Non-pigmented ciliary epithelial cell (primary cell): ENCODE measurements around the gene LIN52.

Experiments
- DNase-seq: peaks from one replicate; pipeline ENCODE4 v3.0.0-alpha.2; 2010; ENCODE audit warnings: low read depth

LIN52 gene

DNA sequence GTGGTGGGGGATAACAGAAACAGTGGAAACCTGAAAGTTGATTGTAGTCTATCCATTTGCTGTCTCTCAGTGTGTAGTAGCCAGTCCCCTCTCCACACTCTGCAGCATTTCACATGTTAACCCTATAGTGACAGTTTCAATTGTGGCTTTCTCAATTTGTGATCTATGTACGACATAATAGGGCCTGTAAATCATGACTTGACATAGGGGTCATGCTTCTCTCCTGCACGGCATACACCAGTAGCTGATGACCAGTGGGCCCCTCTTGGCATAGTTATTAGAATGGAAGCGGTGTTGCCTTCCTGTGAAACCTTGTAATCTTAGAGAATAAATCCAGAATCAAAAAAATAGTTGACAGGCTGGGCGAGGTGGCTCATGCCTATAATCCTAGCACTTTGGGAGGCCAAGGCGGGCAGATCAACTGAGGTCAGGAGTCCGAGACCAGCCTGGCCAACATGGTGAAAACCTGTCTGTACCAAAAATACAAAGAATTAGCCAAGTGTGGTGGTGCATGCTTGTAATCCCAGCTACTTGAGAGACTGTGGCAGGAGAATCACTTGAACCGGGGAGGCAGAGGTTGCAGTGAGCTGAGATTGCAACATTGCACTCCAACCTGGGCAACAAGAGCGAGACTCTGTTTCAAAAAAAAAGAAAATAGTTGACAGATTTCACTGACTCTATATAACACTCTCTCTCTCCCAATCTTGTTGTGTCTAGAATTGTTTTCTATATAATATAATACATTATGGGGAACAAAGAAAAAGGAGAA lies 109.9 kb downstream of the LIN52 start:
- no peak for DNase-seq

DNA sequence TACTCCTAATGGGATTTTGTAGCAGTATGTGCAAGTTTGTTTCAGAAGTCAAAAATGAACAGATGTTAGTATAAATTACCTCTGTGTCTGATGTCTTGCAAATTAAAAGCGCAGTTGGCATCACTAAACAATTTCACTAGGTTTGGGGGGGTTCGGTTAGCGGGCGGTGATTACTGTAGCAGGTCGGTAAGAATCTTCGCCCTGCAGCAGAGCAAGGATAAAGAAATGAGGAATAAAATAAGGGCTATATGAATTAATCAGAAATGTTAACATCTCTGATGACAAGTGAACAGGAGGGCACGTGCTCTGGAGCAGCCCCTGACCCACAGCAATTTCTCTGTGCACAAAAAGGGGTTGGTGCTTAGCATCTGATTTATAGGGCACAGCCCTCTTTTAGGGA lies 110.9 kb downstream of the LIN52 start:
- no peak for DNase-seq

DNA sequence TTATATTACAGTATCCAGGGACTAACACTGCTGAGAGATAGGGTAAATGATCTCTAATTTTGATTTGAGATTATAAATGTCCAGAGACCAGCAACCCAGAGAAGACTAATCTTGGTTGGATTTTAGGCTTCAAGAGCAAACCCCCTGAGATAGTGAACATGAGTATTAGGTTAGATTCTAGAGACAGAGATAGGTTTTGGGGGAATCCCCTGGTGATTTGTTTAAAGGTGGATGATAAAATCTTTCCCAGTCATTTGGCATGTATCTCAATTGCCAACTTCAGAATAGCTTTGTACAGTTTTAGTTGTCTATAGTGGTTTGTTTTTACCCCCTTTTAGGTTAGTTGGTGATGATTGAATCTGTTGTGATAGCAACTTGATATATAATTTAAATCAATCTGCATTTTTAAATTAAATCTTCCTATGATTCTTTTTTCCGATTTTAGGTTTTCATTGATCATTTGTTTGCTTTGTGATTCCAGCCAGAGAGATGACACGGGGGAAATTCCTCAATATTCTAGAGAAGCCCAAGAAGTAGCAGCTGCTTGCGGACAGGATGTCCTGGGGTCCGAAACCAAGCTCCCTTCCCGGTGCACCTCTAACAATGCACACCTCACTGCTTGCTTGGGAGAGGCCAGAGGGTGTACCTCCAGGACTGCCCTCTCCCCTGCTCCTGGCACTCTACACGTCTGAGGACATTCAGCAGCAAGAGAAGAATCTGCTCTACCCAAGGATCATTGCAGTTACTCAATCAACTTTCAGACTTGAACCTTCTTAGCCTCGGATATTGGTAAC lies 113.9 kb downstream of the LIN52 start:
- no peak for DNase-seq

DNA sequence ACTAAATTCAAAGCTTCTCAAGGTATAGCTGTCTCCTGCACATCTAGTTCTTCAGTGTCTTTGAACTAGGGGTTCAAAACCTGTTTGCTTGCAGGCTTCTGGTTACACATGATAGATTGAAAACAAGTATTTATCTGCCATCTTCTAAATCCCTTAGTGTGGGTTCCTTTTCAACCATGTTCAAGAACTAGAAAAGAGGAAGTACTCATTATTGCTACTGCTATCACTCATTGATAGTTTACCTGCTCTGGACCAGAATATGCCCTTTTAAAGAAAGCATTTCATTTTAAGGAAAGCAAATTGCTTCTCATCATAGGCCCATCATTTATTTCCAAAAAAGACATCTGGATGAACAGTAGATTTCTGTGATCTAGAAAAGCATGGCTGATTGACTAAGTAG lies 117.4 kb downstream of the LIN52 start:
- no peak for DNase-seq

DNA sequence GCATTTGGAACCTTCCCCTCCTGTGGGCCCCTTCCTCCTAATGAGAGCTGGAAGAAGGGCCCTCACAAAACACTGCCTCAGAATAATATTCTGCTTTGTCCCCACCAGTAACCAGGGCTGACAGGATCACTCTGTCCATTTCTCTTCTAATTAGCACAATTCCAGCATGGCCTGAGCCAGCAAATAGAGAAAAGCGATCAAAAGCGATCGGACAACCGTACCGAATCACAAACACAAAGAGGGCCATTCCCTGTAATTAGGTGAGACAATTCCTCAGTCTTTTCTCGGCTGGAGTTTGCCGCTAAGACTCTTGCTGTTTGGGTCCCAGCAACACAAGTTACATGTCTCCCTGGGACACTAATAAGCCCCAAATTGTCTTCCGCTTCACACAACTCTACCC lies 118.9 kb downstream of the LIN52 start:
- DNase-seq = no peak

DNA sequence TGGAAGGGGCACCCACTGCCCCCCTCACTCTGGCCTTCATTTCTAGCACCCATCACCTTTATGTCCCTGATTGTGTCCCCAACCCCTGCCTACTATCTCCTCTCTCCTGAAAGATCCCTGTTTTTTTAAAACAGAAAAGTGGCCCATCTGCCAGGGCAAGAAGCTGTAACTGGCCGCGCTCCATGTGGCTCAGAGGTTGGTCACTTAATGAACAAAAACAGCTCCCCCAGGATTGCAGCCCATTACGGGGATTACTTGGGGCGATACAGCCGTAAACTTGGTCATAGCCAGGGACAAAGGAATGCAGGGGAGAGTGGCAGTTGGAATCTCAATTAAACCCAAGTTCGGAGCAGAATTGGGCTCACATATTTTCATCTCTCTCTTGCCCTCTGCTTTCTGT lies 119.7 kb downstream of the LIN52 start:
- DNase-seq = no peak

DNA sequence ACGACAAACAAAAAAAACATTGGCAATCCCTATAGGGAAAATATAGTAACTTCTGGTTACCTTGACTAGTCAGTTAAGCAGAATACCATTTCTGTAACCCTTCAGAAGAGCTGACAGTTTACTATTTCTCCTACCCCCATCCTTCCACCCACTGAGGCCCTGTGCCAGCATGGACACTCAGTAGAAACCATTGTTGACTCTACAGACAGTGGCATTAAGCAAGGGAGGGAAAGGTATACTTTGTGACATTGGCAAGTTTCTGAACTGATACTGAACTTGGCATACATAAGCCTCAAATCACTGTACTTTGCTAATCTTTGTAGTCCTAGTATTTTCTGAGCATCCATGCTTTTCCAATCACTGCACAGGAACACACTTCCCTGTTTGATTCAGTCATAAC lies 121.1 kb downstream of the LIN52 start:
- DNase-seq = no peak

DNA sequence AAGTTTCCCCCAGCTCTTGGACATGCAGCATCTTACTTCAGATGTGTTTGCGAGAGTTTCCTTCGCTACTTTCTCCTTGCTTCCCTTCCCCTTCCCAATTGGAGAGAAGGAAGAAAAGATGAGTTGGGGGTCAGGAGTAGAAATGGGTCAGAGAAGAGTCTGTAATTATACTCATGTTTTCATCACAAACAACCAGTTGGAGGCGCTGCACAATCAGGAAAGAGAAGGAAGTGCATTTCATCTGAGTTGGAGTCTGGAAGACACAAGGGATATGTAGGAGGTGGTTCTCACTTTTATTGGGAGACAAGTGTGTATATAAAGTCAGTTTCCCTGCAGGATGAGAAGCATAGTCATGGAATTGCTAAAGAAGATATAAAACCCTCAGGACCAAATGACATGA lies 123.2 kb downstream of the LIN52 start:
- no peak for DNase-seq

DNA sequence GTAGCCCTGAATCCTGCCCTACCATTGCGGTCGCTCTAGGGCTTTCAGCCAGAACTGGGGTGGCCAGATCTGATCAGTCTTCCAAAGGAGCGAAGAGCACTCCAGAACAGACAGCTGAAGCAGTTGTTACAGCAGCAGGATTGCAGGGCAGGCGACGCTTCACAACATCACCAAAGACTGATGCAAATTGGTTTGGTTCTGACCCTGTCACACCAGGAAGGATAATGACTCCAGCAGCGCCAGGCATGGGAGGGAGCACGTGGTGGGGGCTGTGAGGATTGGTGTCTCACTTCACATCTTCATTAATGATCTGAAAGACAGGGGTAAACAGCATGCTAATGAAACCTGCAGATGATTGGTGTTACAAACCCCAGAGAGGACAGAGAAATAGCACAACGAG lies 123.9 kb downstream of the LIN52 start:
- DNase-seq = no peak

DNA sequence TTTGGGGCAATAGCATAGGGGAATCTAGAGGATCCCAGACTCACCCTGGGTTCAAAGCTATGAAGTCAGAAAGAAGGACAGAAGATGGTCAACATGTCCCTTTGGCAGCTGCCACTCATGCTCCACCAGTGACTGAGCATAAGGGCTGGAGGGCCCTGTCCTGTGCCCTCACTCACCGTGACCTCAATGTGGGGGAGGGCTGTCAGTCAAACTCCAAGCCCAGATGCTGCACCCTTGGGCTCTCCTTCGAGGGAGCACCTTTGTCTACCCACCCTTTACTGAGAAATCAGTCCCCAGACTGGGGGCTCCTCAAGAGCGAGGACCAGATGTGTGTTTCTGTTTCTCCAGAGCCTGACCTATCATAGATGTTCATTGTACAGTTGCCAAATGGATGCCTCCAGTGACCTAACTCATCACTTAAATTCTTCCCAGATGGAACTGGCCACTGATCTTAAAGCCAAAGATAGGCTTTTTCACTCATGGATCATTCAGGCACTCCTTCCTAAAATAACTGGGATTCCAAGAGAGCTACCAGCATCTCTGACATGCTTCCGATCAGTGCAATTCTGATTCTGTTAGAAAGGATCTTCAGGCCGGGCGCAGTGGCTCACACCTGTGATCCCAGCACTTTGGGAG lies 127.3 kb downstream of the LIN52 start:
- no peak for DNase-seq

DNA sequence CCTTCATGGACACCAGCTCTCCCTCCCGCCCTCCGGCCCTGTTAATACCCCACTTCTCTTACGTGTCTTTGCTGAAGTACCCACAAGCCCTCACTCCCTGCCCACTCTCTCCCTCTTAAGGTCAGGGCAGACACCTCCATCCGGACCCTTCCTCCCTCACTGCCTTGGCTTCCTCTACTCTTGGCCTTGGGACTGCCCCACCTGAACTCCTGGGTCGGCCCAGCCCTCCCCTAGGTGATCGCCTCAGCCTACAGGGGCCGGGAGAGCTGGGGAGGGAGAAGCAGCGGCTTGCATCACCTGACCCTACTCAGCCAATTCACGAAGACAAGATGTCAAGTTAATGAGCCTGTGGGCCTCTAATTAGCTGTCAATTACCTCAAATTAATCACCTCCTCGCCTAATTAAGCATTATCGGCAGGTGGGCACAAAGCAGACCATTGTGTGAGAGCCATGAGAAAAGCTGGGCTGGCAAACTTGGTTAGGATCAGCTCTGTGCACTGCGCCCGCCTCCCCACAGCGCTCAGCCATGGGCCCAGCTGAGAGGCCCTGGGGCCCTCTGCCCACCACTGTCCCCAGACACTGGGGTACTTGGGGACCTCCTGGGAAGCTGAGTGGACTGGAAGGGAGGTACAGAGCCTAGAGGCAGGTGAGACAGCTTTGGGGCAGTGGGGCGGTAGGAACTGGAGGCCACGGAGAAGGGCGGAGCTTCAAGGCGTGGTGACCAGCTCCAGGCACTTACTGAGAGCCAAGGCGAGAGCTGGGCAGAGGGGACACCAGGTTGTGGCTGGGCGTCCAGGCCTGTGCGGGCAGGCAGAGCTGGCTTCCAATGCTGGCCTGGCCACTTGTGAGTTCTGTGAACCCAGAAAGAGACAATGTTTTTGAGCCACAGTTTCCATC lies 129.4 kb downstream of the LIN52 start:
- no peak for DNase-seq

DNA sequence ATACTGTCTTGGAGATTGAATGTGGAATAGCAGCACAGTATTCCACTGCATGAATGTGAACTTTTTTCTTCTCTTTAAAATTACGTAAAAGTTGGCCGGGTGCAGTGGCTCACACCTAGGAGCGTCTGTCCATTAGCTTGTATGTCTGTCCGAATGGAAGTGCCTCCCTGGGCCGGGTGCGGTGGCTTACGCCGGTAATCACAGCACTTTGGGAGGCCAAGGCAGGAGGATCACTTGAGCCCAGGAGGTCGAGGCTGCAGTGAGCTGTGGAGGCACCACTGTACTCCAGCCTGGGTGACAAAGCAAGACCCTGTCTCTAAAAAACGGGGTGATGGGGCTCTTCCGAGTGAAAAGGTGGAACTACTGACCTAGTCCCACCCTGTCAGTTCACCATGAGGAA lies 131.9 kb downstream of the LIN52 start:
- DNase-seq = no peak

DNA sequence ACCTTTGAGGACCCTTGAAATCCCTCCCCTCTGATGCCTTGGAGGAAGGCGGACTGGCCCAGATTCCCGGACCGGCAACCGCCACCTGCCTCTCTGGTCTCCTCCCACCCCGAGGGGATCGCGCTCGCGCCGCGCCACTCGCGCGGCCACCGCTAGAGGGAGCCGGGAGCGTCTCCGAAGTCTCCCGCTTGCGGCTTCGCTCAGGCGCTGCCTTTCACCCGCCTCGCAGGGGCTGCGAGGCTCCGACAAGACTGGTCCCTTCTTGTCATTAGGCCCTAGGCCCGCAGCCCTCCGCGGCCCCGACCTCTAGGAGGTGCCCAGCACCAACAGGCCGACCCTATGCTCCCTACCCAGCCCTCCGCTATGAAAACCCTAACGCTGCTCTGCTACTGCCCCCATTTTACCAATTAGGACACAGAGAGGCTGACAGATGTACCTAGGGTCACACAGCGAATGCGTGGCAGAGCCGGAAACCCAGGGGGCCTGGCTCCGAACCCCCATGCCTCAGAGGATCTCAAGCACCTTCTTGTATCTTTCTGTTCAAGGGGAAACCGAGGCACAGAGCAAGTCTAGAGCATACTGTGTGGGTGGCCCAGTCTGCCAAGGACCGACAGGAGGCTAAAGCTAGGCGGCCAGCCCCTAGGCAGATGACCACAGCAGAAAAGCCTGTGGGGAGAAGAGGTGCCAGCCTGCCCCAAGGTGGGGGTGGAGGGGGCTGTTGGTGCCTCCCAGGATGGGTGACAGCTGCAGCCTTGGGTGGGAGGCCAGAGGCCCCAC lies 133.1 kb downstream of the LIN52 start:
- no peak for DNase-seq

DNA sequence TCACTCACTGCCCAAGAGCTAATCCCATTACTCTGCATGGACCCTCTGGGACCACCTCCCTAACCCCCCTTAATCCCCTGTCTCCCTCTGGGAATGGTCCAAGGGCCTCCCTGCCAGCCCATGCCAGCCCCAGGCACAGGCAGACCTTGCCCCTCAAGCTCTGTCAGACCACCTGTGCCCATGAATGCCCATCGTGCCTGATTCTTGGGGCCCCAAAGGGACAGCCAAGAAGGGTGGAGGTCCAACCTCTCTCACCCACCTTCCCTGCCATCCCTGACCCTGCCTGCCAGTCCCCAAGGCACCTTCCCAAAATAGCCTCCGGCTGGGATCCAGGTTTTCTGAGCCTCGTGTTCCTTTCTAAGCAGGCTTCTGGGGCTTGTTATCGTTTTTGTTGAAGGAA lies 133.7 kb downstream of the LIN52 start:
- DNase-seq = no peak

DNA sequence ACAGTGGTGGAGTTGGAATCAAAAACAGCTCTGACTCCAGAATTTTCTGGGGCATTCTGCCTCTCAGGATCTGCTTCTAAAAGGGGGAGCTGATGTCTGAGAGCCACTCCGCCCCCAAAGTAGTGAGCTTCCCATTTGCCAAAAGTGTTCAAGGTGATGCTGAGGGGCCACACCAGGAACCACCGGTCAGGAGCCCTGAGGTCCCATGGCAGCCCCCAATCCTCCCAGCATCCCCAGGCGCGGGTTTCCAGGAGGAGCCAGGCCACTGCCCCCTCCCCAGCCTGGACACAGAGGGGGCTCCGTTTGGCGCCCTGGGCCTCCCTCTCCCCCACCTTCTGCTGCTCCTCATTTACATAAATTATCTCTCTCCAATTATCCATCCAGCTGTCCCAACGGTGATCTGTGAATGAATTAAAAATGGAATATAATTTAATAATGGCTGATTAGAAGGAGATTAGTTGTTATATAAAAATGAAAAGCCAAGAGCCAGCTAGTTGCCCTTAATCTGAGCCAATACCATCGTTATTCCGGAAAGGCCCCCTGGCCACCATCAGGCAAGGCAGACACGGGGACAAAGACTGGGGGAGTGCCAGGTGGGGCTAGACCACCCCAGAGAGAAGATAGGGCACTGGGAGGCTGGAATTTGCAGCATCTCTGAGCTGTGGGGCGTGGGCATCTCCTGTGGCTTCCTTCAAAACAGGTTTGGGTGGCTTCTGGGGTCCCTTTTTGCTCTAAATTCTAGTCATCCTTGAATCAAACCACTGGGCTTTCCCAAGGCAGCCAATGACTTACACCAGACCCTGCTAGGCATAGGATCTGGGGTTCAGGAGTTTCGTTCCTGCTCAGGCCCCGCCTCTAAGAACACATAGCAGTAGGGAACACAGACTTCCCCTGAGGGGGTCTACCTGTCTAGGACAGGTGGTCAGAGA lies 134.8 kb downstream of the LIN52 start:
- DNase-seq = no peak

DNA sequence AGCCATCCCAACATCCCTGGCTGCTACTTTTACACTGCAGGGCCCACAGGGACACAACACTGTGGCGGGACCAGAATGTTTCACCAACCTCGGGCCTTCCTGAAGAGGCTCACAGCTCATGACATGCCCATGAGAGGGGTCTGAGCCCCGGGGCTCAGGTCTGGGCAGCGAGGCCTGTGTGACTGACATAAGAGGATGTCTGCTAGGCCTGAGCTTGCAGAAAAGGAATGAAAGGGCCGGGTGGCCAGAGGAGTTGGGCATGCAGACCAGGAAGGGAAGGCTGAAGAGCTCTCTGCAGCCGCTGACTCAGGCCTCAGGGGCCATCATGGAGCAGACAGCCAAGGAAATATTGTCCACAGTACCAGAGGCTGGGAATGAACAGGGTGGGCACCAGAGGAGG lies 136.2 kb downstream of the LIN52 start:
- DNase-seq = no peak

DNA sequence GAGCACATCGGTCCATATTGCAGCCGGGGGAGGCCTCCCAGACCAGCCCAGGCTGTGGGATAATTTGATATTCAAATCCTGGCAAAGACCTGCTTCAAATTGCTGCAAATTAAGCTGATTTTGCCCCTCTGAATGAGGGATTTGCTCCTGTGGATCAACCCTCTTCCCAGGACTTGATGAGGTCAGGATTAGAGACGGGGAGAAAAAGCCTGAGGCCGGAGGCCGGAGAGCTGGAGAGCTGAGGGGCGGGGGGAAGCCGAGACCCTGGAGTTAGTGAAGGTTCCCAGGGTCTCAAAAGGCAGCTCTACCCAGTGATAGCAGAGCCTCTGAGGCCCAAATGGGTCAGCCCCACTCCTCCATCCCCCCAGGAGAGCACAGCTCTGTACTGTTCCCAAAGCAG lies 137.0 kb downstream of the LIN52 start:
- no peak for DNase-seq

DNA sequence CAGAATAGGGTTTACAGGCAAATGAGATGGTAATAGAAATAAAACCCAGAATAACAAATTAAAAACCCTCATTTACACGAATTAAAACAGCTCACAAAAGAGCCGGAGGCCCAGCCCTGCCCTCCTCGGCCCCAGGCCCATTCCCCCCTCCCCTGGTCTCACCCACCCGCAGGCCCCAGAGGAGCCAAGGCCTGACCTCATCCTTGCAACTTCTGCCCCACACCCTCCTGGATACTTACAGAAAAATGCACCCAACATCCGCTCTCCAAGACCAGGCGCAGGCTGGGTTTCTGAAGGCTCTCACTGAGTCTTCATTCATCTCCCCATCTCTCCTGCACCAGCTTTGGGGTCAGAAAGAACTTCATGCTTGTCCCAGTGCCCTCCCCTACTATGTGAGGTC lies 138.3 kb downstream of the LIN52 start:
- no peak for DNase-seq

DNA sequence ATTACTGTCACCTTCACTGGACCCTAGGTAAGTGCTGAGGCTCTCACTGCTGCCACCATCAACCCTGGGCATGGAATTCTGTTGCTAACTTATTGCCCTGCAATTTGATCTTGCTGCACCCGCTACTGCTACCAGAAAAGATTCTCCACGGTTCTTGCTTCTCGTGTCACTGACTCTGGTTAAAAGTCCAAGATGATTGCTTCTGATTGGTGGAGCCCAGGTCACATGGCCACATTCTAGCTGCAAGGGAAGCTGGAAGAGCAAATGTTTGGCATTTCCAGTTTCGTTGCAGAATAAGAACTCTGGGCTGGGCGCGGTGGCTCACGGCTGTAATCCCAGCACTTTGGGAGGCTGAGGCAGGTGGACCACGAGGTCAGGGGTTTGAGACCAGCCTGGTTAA lies 147.0 kb downstream of the LIN52 start:
- no peak for DNase-seq

DNA sequence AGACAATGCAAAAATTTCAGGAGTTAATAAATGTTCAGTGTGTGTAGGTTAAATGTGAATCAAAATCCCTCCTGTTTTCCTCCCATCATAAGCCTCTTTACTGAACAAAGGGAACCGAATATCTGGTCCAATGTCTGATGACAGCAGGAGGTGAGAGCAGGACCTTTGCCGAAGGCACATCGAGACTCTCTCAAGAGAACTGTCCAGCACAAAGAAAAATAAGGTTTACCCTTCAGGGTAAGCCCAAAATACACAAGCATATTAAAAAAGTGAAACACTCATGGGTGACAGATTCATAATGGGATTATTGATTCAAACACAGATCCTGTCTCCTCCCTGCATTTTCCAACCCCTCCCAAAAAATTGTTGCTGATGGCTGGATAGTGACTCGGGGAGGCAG lies 150.3 kb downstream of the LIN52 start:
- no peak for DNase-seq
